Measurements from ENCODE around the gene ZBTB42.
"Not testable (repeated sequence)": the region's sequence is repeated elsewhere in the genome, so short reads cannot be mapped to it uniquely, and the experiment has no call there.

ZBTB42 gene

GRCh38 chr14:104797115-104798044, 3.5 kb upstream of the ZBTB42 start:
- DNase-seq: no peak

GRCh38 chr14:104798300-104799243, 2.3 kb upstream of the ZBTB42 start:
- no peak for DNase-seq

GRCh38 chr14:104799244-104800014, 1.5 kb upstream of the ZBTB42 start:
- DNase-seq: peak in 1 of 2 experiments; percentile 44

- peak in 1 of 2 experiments; percentile 77 for DNase-seq
These were observed 708 bp upstream of the ZBTB42 start for GRCh38 chr14:104800015-104800770.

GRCh38 chr14:104801520-104802393, 856 bp downstream of the ZBTB42 start:
- no peak for DNase-seq

GRCh38 chr14:104802394-104803184, 1.7 kb downstream of the ZBTB42 start:
- no peak for DNase-seq

GRCh38 chr14:104803280-104803911, 2.5 kb downstream of the ZBTB42 start:
- peak; percentile 55 to 82 for DNase-seq

- peak in 1 of 2 experiments; percentile 82 for DNase-seq
These were observed 3.1 kb downstream of the ZBTB42 start for GRCh38 chr14:104803912-104804410.

- no peak for DNase-seq
These were observed 3.8 kb downstream of the ZBTB42 start for GRCh38 chr14:104804481-104805325.

GRCh38 chr14:104805326-104805678, 4.4 kb downstream of the ZBTB42 start:
- DNase-seq: no peak

GRCh38 chr14:104805941-104806624, 5.2 kb downstream of the ZBTB42 start:
- DNase-seq: no peak

GRCh38 chr14:104806625-104807465, 5.9 kb downstream of the ZBTB42 start:
- no peak for DNase-seq

GRCh38 chr14:104808456-104808855, 7.6 kb downstream of the ZBTB42 start:
- no peak for DNase-seq

GRCh38 chr14:104810316-104810715, 9.4 kb downstream of the ZBTB42 start:
- no peak for DNase-seq

- no peak for DNase-seq
These were observed 12.4 kb downstream of the ZBTB42 start for GRCh38 chr14:104813286-104813685.

- DNase-seq: not testable (repeated sequence)
These were observed 13.8 kb downstream of the ZBTB42 start for GRCh38 chr14:104814701-104815100.

- DNase-seq: no peak
These were observed 15.6 kb downstream of the ZBTB42 start for GRCh38 chr14:104816616-104816884.
